CD4-positive, alpha-beta T cell treated with Interleukin-6 at 100 ng/mL for 8 hours (primary cell): ENCODE data around the gene HLA-DPA1.

Experiments
- DNase-seq: peaks from one replicate; pipeline ENCODE4 v3.0.0-alpha.2; 2020; ENCODE audit warnings: mixed read lengths, low spot score

Gene HLA-DPA1

DNA sequence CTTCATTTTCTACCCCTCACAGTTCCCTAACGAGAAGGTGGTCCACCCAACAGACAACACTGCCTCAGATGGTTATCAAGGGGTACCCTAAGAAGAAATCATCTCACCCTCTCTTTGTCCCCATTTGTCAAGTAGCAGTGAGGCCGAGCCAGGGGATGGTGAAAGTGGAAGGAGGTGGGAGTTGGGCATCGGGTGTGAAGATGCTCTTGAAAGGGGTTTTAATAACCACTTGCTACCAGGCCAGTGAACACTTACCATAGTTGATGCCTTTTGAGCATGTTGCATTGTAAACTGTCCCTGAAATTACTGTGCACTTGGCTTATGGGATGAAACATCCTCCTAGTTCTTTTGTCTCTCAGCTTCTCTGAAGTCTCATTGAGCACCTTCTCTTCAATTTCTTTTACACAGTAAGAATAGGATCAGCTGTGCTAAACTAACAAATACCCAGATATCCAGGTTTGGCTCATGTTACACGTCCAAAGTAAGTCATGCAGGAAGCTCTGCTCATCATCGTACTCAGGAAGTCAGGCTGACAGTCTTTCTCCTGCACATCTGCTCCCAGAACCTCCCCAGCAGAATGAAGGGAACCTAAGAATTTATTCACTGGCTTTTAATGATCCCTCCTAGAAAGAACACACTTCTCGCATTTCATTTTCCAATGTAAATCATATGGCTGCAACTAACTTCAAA lies 15.6 kb upstream of the HLA-DPA1 start:
- no peak for DNase-seq

DNA sequence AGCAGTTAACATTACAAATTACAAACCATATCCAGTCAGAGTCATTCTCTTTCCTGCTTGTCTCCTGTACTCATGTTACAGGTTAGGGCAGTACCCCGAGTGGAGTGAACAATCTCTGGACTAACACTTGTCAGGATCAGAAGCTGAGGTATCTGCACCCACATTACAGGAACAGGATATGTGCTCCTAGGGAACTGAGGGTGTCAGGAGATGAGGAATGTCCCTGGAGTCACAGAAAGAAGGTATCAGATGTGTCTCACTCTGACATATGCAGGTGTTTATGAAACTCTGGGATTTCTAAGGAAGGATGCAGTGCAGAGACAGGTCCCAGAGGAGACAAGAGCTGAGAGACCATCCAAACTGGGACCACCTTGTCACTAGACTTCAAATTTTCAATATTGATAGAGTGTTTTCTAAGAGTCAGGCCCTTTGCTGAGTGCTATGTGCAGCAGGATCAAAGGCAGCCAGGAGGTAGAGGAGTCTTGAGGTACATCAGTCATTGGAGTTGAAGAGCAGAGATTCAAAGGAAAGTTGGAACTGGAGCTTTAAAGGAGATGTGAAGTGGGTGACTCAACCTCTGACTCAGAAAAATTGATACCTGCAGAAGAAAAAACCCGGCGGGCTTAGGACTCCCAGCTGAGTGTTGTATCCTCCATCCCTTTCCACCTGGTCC lies 14.9 kb upstream of the HLA-DPA1 start:
- DNase-seq, result no peak

DNA sequence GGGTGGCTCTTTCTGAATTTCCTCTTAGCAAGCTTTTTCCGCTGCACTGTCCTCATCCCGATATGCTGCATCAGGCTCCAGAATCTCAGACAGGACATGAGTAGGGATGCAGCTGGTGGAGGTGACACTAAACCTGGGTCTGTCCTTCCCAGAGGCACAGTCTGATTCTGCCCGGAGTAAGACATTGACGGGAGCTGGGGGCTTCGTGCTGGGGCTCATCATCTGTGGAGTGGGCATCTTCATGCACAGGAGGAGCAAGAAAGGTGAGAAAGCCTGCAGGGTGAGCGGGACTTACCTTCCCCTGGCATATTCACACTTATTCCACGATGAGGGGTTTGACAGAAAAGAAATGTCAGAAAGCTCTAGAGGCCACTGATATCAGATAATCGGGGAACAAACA lies 12.2 kb upstream of the HLA-DPA1 start:
- no peak for DNase-seq

DNA sequence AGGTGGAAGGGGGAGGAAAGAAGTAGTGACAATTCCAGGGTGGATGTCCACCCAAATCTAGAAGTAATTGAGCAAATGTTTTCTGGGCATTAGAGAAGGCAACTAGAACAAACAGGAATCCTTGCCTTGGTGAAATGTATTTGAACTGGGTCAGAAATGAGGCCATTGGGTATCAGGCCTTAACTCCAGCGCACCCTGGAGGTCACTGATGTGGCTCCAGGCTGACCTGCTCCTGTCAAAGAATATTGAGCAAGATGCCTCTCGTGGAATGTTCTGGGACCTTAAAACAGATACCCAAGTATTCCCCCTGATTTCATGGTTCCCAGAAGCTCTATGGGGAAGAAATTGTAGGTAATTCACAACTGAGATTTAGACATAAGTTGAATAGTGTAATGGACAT lies 9.3 kb upstream of the HLA-DPA1 start:
- peak; percentile 56 for DNase-seq

DNA sequence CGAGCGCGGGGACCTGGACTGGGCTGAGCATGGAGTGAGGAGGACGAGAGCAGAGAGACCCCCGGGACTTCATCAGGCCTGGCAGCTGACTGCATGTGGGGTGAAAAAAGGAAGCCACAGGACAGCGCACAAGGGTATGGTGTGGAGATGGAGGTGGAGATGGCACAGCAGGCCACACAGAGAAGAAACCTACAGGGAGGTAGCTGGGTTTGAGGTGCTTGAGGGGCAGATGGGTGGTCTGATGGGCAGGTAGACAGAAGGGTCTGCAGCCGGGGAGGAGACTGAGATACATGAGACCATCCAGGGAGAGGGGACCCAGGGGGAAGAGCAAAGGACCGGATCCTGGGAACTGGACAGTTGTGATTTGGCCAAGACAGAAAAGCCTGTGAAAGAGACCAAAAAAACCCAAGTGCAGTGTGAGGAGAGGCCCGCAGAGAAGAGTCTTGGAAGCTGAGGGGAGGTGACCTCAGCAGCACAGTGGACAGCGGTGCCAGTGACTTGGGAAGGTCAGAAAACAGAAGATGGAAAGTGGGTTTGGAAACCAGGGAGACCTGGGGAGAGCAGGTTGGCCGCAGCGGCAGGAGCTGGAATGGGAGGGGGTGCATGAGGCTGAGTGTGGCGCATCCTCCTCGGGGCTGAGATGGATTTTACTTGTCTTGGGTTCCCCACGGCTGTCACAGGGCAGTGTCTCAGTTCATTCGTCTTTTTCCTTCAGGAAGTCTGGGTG lies 7.8 kb upstream of the HLA-DPA1 start:
- no peak for DNase-seq

DNA sequence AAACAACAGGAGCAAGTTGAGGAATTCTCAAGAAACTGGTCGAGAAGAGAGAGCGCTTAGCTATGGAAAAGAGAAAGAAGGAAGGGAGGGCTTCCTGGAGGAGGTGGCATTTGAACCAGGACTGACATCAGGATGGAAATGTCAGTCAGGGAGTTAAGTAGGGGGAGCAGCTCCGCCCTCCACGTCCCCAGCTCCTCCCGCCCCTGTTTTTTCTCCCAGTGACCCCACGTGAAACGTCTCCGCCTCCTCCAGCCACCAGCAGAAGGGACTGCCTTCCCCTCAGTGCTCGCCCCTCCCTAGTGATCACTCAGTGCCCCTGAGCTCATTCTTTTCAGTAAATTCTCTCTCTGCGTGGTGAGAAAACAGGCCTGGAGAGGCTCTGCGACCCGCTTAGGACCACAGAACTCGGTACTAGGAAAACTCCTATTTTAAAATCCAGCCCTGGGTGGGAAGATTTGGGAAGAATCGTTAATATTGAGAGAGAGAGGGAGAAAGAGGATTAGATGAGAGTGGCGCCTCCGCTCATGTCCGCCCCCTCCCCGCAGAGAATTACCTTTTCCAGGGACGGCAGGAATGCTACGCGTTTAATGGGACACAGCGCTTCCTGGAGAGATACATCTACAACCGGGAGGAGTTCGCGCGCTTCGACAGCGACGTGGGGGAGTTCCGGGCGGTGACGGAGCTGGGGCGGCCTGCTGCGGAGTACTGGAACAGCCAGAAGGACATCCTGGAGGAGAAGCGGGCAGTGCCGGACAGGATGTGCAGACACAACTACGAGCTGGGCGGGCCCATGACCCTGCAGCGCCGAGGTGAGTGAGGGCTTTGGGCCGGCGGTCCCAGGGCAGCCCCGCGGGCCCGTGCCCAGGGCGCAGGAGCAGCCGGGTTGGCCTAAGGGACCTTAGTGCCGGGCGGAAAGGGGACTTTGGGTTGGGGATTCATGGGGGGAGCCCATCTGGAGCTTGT lies 7.0 kb upstream of the HLA-DPA1 start:
- no peak for DNase-seq

DNA sequence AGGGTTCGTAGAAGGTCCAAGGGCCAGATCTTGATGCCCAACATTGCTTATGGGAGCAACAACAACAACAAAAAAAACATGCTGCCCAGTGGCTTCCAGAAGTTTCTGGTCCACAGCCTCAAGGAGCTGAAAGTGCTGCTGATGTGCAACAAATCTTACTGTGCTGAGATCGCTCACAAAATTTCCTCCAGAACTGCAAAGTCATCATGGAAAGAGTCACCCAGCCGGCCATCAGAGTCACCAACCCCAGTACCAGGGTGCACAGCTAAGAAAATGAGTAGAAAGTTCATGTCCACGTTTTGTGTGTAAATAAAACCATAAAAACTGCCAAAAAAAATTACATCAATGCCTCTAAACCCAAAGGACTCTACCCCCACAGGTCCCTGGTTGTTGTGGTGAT lies 6.1 kb upstream of the HLA-DPA1 start:
- DNase-seq, result no peak

DNA sequence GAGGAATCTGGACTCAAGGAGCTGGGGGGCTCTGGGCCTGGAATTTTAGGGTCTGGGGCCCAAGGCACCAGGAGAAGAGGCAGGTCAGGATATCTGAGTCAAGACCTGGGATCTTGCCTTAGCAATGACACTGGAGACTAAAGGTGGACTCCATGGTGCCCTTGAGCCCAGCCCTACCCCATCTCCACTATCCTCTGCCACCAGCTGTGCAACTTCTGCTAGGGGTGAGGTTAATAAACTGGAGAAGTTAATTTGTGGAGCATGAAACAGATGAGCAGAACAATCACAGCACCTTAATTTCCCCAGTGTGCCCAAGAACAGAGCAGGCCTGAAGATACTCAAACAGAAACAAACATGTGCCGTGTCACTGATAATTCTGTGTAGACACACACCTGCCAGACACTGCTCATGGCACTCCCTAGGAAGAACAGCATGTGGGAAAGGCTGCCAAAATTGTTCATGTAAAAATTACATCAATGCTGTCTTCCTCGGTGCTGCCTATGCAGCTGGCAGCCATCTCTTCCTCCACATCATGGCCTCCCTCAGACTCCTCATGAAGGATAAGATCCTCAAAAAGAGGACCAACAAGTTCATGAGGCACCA lies 5.6 kb upstream of the HLA-DPA1 start:
- no peak for DNase-seq

DNA sequence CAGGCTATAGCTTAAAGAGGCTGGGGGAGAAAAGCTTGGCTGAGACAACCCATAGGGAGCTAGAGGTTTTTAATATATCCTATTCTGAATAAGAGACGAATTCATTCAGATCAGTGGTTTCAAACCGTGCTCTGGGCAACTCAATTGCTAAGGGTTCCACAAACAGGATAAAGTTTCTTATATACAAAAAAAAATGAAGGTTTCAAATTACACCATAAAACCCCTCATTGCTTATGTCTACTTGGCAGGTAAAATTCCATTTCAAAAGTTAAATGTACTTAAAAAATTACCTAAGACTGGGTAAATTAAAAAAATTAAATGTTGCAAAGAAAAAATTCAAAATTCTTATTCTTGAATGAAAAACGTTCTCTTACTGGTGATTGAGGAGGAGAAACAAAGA lies 5.0 kb upstream of the HLA-DPA1 start:
- DNase-seq, result no peak

DNA sequence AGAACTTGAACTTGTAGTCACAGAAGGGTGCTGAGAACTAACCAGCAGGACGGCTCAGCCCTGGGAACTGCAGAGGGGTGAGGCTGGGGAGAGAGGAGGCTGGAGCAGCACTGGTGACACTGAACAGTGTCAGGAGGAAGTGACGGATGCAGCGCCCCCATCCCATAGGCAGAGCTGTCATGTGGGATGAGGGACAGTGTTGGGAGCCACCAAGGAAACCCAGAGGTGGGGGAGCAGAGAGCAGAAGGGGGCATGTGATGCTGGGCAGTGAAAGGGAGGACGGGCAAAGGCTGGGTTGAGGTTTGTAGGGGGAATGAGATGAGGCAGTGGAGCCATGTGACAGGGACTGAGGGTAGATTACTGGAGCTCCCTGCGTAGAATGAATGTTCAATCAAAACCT lies 4.5 kb upstream of the HLA-DPA1 start:
- DNase-seq, result no peak

DNA sequence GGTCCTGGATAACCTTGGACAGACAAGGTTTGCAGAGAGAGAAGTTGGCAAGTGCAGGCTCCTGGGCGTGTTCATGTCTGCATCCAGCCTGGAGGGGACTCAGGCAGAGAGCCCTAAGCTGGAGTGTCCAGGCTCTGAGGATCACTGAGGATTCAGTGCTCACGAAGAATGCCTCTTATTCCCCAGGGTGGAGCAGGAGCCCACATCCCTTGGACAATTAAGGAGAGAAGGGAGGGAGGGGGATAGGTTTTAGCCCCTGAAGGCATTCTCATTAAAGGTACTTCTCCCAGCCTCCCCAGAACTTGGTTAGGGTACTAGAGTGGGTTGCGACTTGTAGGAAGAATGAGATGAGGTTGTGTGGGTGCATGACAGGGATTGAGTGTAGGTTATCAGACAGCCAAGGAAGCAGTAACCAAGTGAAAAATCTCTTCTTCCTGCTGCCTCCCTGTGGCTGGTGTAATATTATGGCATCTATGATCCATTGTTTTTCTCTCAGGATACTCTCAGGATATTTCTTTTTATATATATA lies 3.0 kb upstream of the HLA-DPA1 start:
- DNase-seq, result no peak

DNA sequence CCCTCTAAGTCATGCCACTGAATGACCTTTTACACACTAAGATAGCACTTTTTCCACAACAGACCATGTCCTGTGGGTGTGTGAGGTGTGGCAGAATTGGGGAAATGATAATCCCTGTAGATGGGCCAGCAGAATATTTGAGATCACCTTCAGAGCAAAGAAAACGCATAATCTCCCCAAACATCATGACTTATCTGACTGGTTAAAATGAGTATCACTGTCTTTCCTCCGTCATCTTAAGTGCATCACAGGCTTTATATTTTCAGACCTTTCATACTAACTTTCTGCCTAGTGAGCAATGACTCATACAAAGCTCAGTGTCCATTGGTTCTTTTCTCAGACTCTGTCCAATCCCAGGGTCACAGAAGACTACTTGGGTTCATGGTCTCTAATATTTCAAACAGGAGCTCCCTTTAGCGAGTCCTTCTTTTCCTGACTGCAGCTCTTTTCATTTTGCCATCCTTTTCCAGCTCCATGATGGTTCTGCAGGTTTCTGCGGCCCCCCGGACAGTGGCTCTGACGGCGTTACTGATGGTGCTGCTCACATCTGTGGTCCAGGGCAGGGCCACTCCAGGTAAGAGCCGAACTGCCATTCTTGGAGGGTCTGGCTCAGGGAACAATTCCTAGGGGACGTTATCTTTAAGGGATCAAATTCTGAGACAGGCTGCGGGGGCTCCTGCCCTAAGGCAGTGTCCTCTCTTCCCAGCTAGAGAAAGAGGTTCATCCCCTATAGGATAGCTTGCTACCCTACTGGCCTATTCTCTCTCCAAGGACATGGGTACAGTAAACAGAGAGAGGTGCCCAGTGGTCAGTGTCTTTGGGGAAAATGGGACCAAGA lies 2.3 kb upstream of the HLA-DPA1 start, which contains the start of gene HLA-DPB1:
HLA-DPB1 (plus strand) TSS at position 423 of the 838 bp plus-strand sequence; CDS start at position 475, 52 bp downstream.
- DNase-seq, result peak; percentile 70

DNA sequence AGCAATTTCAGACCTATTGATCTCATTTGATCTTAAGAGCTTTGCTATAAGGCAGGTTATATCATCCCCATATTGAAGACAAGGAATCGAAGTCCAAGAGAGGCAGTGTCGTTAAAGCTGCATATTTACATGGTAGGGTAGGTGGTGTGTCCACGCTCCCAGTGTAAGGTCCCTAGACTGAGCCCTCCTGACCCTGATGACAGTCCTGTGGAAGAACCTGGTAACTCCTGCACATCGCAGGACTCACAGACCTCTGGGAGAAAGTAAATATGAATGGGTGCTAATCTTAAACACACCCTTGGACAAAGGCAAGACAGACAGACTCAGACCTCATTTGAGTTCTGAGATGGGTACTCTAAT lies 1.7 kb upstream of the HLA-DPA1 start:
- no peak for DNase-seq

DNA sequence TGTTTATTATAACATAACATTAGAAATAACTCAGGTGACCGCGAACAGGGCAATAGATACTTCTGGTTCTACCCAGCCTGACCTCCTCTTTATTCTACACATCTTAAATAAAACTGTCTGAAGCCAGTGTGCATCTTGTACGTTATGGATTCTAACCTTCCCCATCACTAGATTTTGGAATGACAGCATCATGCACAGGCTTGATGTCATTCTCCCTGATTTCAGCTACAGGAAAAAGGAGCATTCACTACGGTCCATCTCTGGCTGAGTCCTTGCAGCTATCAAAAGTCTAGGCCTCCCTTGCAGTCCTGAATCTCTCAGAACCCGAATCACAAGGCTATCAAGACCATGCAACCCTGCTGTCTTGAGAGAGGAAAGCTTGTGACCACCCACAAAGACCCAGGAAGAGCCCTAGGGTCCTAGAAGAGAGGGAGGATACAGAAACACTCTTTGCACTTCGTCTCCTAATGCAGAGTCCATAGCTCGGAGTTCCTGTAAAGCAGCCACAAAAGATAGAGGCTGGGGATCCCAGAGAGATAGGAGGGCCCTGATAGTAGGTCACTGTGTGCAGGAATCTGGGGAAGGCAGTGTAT lies 845 bp downstream of the HLA-DPA1 start:
- no peak for DNase-seq

DNA sequence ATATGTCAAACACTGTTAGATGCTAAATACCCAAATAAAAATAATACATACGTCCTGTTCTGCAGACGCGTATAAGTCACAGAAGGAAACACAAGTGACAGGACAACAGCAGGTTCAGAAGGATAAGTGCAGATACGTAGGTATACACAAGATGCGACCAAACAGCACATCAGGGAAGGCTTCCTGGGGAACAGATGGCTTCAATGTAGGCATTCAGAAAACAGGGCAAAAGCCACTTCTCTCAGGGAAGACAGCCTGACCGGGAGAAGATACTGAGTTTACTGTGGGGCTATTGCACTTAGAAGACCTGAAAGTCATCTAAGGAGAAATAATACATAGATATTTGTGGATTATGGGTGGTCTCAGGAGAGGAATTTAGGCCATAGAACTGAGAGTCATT lies 1.9 kb downstream of the HLA-DPA1 start:
- no peak for DNase-seq

DNA sequence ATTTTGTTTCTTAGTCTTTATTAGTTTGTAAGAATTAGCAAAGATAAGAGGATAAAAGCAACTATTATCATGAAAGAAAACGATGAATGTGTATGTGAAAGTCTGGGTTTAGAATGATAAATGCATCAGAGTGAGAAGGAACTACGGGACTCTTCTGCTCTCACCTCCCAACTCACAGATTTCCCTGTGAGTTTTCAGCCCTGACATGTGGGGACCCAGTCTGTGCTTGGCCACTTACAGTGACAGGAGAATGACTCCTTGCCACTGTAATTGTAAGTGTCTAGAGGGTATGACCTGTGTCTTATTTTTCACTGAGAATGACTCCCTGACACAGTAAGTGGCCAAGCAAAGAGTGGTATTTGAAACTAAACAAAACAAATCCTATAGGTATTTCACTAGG lies 2.5 kb downstream of the HLA-DPA1 start:
- DNase-seq, result no peak

DNA sequence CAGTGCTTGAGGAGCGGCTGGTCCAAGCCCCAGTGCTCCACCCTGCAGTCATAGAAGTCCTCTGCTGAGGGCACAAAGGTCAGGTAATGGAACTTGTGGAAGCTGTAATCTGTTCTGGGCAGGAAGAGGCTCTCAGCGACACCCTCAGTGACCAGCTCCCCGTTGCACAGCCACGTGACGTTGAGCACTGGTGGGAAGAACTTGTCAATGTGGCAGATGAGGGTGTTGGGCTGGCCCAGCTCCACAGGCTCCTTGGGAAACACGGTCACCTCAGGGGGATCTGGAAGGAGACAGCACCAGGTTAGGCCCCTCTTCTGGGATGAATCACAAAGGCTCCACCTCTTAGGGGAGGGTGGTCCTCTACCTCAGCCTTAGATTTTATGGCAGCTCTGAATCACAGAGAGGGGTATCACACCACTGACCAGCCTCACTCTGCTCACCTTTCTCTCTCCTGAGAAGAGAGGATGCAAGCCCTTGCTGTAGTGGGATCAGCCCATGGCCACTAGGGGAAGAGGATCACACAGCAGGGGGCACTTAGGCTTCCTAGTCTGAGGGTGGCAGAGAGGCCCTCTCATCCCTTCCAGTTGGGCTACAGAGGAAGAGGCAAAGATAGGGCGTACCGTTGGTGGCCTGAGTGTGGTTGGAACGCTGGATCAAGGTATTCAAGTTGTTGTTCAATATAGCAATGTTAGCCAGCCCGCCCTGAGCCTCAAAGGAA lies 4.3 kb downstream of the HLA-DPA1 start:
- no peak for DNase-seq

DNA sequence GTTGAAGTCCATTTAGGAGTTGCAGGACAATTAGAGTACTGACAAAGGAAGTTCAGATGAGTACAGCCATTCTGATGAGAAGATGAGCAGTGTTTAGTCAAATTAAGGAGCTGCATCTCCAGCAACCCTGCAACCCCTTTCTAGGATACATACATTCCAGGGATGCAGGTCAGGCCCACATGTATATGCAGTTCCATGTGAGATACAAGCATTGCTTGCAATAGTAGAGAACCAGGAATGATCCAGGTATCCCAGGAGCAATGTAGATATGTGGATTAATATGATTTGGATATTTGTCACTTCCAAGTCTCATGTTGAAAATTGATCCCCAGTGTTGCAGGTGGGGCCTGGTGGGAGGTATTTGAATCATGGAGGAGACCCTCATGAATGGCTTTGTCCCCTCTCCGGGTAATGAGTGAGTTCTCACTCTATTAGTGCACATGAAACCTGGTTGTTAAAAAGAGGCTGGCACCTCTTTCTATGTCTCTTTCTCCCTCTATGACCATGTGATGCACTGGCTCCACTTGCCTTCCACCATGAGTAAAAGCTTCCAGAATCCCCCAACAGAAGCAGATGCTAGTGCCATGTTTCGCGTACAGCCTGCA lies 6.4 kb downstream of the HLA-DPA1 start:
- no peak for DNase-seq

DNA sequence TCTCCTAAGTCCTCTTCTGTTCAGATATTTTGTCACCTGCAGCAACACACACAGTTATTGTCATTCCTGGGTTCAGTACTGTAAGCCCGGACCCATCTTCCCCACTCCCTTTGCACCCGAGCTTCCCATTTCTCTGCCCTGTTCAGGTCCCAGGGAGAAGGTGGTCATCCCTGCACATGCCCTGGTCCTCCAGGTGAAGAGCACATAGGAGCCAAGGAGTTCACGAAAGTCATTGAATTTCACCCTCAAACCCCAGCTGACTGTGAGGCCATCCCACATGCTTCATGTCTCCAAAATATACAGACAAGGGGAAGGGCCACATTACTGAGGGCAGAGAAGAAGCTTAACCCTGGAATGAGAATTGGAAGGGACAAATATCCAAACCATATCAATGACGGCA lies 8.1 kb downstream of the HLA-DPA1 start:
- DNase-seq, result no peak
